Stimulated activated CD8-positive, alpha-beta memory T cell treated with anti-CD3 and anti-CD28 coated beads, Interleukin-7, amount 100 ng/mL, for 4 hours (primary cell): ENCODE results near the gene HSD17B1.
A peak's percentile ranks its signal among the peaks of the same experiment; 100 is the strongest.

ENCODE experiments used
- DNase-seq, 2 donors: peaks; one replicate each; pipeline ENCODE4 v3.0.0-alpha.2; 2020; ENCODE audit warnings: low read depth in 2 of 2

HSD17B1 gene

GRCh38 chr17:42566883-42567573 is 14.3 kb downstream of the HSD17B1 start, which contains the start of gene MLX:
MLX (plus strand) TSS chr17:42567100; CDS start chr17:42567125, 25 bp downstream.
- DNase-seq, result peak; percentile 78 to 90

GRCh38 chr17:42568341-42569111 is 15.8 kb downstream of the HSD17B1 start:
- no peak for DNase-seq

GRCh38 chr17:42571435-42572225 is 18.9 kb downstream of the HSD17B1 start:
- no peak for DNase-seq

GRCh38 chr17:42573095-42573494 is 20.4 kb downstream of the HSD17B1 start:
- no peak for DNase-seq

- DNase-seq, result no peak
Measured at GRCh38 chr17:42574463-42574862, 21.7 kb downstream of the HSD17B1 start.

GRCh38 chr17:42577140-42577531 is 24.4 kb downstream of the HSD17B1 start:
- no peak for DNase-seq

- DNase-seq, result peak; percentile 85 to 89
Measured at GRCh38 chr17:42577532-42578281, 25.0 kb downstream of the HSD17B1 start, which contains the start of gene PSMC3IP. PSMC3IP (minus strand) TSS chr17:42577729; CDS start chr17:42577686, 43 bp downstream.

- DNase-seq, result peak; percentile 47 to 49
Measured at GRCh38 chr17:42578282-42578869, 25.7 kb downstream of the HSD17B1 start.

- no peak for DNase-seq
Measured at GRCh38 chr17:42579794-42580551, 27.2 kb downstream of the HSD17B1 start.

- DNase-seq, result no peak
Measured at GRCh38 chr17:42581744-42582270, 29.1 kb downstream of the HSD17B1 start.

- DNase-seq, result no peak
Measured at GRCh38 chr17:42584880-42585279, 32.2 kb downstream of the HSD17B1 start.

- no peak for DNase-seq
Measured at GRCh38 chr17:42585353-42585752, 32.6 kb downstream of the HSD17B1 start.

- DNase-seq, result no peak
Measured at GRCh38 chr17:42586514-42587230, 33.9 kb downstream of the HSD17B1 start.

GRCh38 chr17:42590886-42591285 is 38.2 kb downstream of the HSD17B1 start:
- no peak for DNase-seq

GRCh38 chr17:42591411-42591810 is 38.7 kb downstream of the HSD17B1 start:
- DNase-seq, result no peak

GRCh38 chr17:42596386-42596785 is 43.7 kb downstream of the HSD17B1 start:
- DNase-seq, result no peak

GRCh38 chr17:42598905-42599304 is 46.2 kb downstream of the HSD17B1 start:
- DNase-seq, result no peak

- DNase-seq, result no peak
Measured at GRCh38 chr17:42603318-42603717, 50.6 kb downstream of the HSD17B1 start.
